Stimulated activated CD8-positive, alpha-beta memory T cell treated with anti-CD3 and anti-CD28 coated beads, Interleukin-15, amount 100 ng/mL, for 48 hours (primary cell): Measurements from ENCODE around the gene YTHDF1.

ENCODE experiments used
- DNase-seq, 2 donors: peaks; one replicate each; pipeline ENCODE4 v3.0.0-alpha.2; 2020; ENCODE audit warnings: low read depth in 2 of 2

Gene YTHDF1

DNA sequence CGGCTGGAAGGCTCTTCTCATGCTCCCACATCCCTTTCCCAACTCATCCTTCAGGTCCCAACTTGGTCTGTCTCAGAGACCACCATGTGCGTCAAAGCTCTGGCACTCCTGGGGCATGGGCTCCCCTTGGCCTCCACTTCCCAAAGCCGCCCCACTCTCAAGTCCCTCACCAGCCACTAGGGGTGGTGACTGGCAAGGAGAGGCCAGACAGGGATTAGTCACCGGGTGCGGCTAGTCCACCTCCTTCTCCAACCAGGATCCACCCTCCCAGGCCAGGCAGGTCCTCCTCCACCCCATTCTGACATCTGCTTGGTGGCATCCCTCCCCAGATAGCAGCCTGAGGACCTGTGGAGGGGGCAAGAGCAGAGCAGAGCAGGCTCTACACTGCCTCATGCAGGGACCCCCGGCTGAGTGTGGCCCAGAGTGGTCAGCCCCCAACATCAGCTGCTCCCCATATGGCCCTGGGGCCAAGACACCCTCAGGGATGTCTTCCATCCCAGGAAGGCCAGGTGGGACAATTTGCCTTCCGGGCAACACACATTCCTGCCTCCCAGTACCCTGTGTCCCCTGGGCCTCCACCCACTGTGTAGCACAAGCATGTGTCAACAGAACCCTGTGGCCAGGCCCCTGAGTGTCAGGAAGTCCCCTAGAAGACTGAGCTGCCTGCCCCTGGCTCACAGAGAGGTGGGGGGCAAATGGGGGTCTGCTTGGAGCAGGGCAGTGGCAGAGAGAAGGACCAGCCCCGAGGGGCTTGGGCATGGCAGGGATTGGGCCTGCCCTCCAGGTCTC is 29.2 kb downstream of the YTHDF1 start:
- no peak for DNase-seq

DNA sequence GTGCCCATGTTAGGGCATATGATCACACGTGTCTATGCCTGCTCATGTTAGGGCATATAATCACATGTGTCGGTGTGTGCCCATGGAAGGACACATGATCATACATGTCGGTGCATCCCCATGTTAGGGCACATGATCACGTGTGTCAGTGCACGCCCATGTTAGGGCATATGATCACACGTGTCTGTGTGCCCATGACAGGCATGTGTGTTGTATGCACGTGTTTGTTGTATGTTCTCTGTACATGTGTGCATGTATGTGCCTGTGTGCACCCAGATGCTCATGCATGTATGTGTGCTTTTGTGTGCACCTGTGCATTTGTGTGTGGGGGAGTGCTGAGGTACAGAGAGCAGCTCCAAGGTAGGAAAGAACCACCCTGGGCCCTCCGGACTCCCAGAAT is 29.8 kb downstream of the YTHDF1 start:
- DNase-seq = no peak

DNA sequence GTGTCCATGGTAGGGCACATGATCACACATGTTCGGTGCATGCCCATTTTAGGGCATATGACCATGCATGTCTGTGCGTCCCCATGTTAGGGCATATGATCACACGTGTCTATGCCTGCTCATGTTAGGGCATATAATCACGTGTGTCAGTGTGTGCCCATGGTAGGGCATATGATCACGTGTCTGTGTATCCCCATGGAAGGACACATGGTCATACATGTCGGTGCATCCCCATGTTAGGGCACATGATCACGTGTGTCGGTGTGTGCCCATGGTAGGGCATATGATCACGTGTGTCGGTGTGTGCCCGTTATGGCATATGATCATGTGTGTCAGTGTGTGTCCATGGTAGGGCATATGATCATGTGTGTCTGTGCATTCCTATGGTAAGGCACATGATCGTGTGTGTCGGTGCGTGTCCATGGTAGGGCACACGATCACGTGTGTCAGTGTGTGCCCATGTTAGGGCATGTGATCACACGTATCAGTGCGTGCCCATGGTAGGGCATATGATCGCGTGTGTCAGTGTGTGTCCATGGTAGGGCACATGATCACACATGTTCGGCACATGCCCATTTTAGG is 30.6 kb downstream of the YTHDF1 start:
- no peak for DNase-seq

DNA sequence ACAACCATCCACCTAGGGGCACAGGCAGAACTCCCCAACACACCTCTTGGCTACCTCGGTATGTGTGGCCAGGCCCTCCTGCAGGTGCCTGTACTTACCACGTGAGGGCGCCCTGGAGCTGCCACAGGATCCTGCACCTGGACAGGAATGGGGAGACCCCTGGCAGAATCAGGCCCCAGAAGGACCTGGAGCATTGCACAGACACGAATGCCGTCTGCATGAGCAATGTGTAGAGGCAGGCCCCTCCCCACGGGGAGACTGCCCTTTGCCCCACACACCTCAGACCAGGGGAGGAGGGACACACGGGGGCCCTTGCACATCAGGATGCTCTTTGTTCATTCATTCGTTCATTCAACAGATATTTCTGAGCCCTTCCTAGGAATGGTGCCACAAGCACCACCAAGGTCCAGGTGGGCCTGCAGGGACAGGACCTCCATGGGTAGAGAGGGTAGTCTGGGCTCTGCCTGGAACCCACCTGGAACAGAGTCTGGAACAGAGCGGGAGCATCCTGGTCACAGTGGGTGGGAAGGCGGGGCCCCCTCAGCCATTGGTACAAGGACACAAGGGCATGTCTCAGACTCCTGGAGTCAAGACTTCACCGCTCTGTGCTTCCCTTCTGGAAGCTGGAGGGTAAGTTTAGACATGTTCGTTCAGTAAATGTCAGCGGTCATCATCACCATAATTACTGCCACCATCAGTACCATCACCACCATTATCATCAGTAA is 32.3 kb downstream of the YTHDF1 start:
- peak; percentile 11 to 18 for DNase-seq

DNA sequence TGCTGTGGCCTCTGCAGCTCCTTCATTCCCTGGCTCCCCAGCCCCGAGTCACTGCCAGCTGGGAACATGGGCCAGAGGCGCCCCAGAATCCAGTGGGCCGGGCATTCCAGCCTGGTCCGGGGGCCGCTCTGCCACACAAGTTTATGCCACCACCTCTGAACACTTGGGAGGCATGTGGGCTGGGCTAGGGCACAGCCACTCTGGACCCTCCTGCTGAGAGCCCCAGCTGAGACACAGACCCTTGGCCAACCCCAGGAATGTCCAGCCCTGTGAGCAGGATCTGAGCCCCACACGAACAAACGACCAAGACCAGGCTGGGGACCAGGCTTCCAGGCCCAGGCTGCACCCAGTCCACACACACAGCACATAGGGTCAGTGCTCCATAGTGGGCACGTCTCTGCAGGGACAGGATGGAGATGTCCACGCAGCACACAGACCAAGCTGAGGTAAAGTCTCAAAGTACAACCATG is 33.0 kb downstream of the YTHDF1 start:
- no peak for DNase-seq

DNA sequence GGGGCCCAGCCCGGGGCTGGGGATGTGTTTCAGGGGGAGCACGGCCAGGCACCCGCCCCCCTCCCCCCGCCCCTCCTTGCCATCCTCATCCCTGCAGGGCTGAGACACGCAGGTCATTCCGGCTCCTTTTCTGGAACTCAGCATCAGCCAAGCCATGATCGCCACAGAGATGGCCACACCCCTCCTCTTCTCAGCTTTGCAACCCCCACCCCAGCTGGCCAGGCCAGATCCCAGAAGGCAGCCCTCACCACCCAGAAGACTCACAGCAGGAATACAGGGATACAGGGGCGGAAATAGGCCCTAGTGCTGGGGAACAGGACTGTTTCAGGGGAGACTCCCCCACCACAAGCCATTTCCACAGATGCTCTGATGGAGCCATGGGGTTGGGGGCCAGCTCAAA is 33.5 kb downstream of the YTHDF1 start:
- no peak for DNase-seq

DNA sequence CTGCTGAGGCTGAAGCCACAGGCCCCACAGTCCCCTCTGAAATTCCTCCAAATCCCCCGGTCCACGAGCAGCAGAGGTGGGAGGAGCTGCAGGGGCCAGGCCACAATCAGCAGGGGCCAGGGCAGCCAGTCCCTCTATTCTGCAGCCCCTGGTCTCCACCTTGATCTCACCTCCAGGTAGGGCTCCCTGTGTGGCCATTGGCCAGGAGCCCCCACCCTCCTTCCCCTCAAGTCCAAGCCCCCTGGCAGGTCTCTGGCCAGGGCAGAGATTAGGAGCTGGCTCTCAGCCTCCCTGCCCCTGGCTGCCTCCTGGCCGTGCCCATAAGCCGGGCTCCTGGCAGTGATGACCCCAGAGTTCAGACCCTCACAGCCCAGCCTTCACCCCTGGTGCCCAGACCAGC is 34.7 kb downstream of the YTHDF1 start:
- no peak for DNase-seq

DNA sequence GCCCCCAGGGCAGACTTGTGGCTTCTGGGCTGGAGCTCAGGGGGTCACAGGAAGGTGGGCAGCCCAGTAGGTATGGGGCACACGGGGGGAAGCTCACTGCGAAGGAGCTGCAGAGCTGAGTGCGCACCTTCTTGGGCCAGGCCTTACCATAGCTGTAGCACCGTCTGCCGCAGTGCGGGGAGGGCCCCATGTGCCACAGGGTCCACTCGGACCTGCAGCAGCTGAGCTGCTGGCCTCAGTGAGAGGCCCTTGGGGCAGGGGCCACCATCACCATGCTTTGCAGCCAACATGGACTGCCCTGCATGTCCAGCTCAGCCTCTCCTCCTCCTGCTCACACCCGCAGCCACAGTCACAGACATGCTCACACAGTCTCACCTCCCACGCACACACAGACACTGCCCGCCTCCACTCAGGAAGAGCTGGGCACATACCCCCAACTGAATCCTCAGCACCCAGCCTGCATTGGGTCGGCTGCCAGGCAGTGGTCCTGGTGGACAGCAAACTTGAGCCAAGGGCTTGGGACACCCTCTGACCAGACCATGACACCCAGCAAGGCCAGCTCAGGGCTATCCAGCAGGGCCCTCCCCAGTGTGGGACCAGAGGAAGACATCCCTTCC is 35.3 kb downstream of the YTHDF1 start:
- DNase-seq = no peak

DNA sequence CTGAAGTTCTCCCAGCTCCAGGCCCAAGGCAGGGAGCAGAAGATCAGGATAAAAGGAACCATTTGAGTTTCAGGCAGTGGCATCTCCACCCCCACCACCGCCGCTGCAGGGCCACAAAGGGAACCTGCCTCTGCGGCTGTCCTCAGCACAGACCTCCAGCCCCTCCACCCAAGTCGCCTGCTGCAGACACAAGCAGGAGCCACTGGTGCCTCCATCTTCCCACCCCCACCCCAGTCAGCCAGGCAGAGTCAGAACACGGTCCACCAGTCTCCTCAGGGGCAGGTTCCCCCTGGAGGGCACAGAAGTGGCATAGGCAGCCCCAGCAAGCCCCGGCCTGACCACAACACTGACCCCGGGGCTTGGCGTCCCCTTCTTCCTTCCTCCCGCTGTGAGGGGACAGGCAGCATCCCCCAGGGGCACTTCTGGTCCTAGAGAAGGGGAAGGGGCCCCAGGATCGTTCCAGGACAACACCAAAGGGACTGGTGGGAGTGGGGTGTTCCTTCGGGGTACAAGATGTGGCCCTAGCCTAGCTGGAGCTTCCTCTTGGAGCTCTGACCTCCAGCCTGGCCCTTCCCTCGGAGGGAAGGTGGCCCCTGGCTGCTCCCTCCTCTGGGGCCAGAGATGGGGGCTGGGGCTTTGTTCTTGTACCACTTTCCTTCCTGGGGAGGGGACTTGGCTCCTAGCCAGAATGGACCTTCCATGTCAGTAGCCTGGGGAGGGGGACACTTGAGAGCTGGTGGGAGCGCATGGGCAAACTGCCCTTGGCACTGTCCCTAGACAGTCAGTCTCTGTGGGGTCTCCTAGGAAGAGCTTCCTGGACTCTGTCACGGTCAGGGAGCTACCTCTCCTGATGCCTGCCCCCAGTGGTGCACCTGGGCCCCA is 36.0 kb downstream of the YTHDF1 start:
- no peak for DNase-seq

DNA sequence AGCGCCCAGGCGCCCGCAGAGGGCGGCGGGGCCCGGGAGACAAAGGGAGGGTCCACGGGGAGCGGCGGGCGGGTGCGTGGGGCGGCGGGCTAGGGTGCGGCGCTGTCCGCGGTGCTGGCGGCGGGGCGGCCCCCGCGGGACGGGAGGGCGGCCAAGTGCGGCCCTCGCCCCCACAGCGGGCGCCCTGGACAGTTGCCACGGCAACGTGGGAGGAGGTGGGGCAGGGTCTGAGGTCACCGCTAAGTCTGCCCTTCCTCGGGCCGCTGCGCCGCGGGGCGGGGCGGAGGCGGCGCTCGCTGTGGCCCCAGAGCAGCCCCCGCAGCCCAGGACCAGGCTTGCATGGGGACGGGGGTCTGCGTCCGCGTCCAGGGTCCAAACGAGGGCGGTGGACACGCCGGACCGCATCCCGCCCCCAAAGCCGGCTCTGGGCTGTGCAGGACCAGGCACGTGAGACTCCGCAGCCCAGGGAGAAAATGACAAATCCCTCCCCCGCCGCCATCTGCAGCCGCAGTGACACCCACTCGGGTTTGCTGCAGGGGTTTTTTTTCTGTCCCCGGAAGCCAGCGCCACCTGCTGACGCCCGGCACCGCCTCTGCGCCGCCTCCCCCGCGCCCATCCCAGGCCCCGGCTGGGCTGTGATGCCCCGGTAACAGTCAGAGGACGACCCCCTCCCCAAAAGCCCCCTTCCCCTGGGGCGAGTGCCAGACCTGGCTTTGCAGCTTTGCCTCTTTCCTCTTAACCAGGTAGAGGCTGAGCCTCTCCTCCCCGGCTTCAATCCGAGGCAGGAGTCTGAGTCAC is 36.8 kb downstream of the YTHDF1 start:
- peak; percentile 52 to 54 for DNase-seq

DNA sequence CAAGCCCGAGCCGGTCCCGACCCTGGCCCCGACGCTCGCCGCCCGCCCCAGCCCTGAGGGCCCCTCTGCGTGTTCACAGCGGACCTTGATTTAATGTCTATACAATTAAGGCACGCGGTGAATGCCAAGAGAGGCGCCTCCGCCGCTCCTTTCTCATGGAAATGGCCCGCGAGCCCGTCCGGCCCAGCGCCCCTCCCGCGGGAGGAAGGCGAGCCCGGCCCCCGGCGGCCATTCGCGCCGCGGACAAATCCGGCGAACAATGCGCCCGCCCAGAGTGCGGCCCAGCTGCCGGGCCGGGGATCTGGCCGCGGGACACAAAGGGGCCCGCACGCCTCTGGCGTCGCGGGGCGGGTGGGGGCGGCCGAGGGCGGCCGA is 37.5 kb downstream of the YTHDF1 start:
- DNase-seq = no peak

DNA sequence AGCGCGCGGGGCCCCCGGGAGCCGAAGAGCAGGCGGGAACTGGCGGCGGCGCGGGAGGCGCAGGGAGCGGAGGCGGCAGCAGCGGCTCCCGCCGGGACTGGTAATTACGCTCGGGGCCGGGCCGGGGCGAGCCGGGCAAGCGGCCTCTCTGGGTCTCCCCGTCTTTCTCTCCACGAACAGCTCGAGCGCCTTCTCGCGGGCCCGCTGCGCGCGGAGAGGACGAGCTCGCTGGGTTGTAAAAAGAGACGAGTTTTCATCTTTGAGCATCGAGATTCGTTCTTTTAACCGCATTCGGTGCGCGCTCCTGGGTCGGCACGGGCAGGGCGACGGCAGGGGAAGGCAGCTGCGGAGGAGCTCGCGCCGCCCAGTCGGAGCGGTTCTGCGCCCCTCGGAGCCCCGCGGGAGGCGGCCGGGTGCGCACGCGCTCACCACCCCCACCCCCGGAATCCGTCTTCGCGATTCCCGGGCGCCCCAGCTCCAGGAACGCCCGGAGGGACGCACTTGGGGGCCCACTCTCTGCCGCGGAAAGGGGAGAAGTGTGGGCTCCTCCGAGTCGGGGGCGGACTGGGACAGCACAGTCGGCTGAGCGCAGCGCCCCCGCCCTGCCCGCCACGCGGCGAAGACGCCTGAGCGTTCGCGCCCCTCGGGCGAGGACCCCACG is 38.0 kb downstream of the YTHDF1 start:
- DNase-seq = no peak

DNA sequence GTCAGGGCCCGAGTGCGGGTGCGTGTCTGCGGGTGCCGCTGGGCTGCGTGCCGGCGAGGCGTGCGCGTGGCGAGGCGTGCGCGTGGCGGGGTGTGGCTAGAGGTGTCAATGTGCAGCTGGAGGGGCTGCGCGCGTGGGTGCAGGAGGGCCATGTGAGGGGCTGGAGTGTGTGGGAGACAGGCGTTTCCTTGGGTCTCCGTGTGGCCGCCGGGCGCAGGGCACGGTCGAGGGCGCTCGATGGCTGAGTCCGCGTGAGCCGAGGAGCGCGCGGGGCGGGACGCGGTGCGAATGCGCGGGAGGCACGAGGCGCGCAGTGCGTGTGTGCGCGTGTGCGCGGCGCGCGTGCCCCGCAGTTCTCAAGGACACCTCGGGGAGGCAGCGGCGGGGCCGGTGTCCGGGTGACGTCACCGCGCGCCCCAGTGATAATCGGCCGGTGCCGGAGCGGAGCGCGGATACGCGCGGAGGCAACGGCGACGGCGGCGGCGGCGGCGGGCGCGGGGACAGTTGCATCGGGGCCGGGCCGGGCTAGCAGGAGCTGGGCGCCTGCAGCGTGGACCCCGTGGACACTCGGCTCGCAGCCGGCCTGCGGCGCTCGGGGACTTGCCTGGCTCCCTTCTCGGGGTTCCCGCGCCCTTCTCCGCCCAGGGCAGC is 38.7 kb downstream of the YTHDF1 start:
- peak; percentile 9 to 10 for DNase-seq

DNA sequence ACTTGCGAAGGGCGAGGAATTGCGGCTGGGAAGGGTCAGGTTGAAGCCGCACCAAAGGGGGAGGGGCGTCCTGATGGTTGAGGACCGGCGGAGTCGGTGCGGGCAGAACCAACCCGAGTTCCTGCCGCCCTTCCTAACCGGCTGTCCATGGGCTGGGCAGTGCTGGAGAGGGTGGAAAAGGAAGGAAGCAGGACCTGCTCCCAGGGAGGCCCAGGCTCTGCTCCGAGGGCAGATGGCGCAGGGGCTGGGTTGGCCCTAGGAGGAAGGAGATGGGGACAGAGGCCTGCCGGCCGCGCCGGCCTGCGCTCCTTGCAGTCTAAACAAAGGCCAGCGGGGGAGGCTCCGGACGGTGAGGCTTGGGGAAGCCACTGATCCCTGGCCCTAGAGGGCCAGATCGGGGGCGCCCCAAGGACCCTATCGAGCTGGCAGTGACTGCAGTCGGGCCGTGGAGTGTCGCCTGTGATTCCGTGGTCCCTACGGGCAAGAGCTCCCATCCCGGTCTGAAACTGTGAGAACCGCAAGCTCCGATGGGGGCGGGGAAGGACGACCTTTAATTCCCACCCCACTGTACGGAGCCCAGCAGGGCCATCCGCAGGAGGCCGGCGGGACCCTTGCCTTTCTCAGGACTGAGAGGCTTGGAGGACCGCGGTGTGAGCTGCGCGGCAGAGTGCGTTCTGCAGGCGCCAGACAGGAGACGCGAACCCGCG is 39.4 kb downstream of the YTHDF1 start:
- DNase-seq = no peak

DNA sequence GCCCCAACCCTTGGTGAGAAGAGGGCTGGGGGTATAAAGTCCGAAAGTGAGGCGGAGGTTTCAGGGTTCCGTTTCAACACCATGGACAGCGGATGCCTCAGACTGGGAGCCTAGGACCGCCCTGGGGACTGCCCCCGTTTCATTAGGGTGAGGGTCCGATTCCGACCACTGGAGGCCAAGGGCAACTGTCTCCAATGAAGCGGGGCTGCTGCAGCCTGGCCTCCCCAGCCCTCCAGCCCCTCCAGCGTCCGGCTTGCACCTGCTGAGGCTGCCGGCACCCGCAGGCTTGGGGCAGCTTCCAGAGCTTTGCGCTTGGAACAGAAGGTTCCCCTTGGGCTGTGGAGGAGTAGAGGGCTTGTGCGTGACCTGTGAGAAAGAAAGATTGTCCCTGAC is 39.9 kb downstream of the YTHDF1 start:
- DNase-seq = no peak

DNA sequence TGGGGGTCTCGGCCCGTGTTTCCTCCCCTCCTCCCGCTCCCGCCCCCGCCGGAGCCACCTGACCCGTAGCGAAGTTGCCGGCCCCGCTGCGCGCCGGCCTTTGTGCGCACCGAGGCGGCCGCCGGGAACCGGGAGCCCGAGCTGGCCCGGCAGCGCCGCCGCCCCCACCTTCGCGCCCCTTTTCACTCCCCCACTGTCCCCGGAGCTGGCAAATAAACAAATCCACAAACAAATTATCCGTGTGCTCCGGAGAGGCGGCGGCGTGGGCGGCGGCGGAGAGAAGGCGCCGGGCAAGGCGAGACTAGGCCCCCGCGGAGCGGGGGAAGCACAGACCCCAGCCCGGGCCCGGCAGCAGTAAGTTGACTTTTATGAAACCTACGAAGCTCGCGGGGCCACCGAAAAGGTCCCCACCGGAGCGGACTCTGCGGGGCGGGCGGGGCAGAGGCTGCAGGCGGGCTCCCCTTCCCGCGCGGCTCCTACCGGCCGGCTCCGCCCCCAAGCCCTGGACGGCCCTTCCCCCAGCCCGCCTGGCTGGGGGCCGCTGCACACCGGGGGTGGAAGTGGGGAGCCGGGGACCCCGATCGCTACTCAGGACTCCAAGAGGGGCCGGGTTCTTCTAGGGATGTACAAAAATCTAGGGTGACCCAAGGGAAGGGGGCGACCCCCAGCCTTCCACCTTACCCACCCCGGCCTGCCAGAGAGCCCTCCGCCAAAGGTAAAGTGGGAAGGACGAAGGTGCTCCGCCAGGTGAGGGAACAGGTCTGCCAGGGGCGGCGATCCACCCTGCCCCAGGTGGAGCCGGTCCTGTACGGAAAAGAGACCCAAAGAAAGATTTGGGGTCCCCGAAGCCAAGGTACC is 40.7 kb downstream of the YTHDF1 start:
- no peak for DNase-seq

DNA sequence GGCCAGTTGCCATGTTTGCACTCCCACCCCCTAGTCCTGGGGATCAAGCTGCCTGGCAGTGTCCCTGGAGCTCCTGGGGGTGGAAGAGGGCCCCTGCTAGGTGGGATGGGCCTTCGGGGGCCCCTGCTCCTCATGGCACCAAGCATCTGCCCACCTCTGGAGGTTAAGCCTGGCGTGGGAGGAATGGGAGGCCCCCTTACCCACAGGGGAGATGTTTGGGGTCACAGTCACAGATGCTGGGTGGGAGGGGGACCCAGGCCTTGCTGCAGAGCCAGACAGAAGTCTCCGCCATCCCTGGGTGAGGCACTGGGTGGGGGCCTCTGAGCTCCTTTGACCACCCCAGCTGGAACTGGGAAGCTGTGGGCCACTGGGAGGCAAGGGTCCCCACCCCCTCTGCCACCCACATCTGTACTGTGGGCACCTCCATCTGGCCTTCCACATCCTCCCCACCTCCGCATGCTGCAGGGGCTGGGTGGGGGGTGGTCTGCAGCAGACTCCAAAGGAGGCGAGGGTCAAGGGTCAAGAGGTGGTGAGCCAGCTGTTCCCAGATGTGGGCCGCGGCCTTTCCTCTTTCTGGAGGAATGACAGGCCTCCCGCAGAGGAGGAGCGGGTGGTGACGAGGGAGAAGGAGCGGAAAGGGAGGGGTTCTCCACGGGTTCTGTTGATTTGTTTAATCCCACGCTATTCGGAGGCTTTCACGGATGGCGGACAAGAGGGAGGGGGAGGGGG is 41.5 kb downstream of the YTHDF1 start:
- no peak for DNase-seq
